ENCODE results near the gene CEBPA.
"Not testable (repeated sequence)": the region's sequence is repeated elsewhere in the genome, so short reads cannot be mapped to it uniquely, and the experiment has no call there.

CEBPA gene

GRCh38 chr19:33324628-33325027 lies 22.3 kb upstream of the CEBPA start:
- DNase-seq (no peak), ATAC-seq (no peak)

- ATAC-seq: no peak
- DNase-seq: no peak
These were observed 20.9 kb upstream of the CEBPA start for GRCh38 chr19:33323093-33323820.

- DNase-seq (no peak), ATAC-seq (no peak)
These were observed 18.3 kb upstream of the CEBPA start for GRCh38 chr19:33320636-33321035.

GRCh38 chr19:33317991-33318390 lies 15.7 kb upstream of the CEBPA start:
- not testable (repeated sequence) for DNase-seq, ATAC-seq

- ATAC-seq: no peak
- DNase-seq: no peak
These were observed 15.2 kb upstream of the CEBPA start for GRCh38 chr19:33317517-33317916.

GRCh38 chr19:33316541-33317264 lies 14.4 kb upstream of the CEBPA start:
- ATAC-seq (no peak), DNase-seq (no peak)

- DNase-seq, ATAC-seq: not testable (repeated sequence)
These were observed 10.5 kb upstream of the CEBPA start for GRCh38 chr19:33312808-33313207.

GRCh38 chr19:33312065-33312464 lies 9.7 kb upstream of the CEBPA start:
- DNase-seq (no peak), ATAC-seq (no peak)

- DNase-seq: peak; percentile 35
- no peak for ATAC-seq
These were observed 9.0 kb upstream of the CEBPA start for GRCh38 chr19:33311326-33311682.

- ATAC-seq (no peak), DNase-seq (no peak)
These were observed 8.4 kb upstream of the CEBPA start for GRCh38 chr19:33310606-33311325.

- DNase-seq: no peak
- ATAC-seq: no peak
These were observed 7.5 kb upstream of the CEBPA start for GRCh38 chr19:33309826-33310225.

GRCh38 chr19:33306853-33307792 lies 4.8 kb upstream of the CEBPA start:
- ATAC-seq (no peak), DNase-seq (no peak)

- no peak for ATAC-seq
- DNase-seq: no peak
These were observed 3.9 kb upstream of the CEBPA start for GRCh38 chr19:33306191-33306590.

GRCh38 chr19:33304760-33305647 lies 2.7 kb upstream of the CEBPA start:
- DNase-seq (no peak), ATAC-seq (no peak)

- ATAC-seq: no peak
- DNase-seq: no peak
These were observed 2.0 kb upstream of the CEBPA start for GRCh38 chr19:33304371-33304759.

- DNase-seq (no peak), ATAC-seq (no peak)
These were observed 1.5 kb upstream of the CEBPA start for GRCh38 chr19:33303791-33304345.

- peak; percentile 26 for ATAC-seq
- DNase-seq: peak; percentile 34
These were observed 848 bp upstream of the CEBPA start for GRCh38 chr19:33302974-33303790.

- ATAC-seq (no peak), DNase-seq (no peak)
These were observed 497 bp downstream of the CEBPA start for GRCh38 chr19:33301900-33302174.

- no peak for ATAC-seq
- peak; percentile 16 for DNase-seq
These were observed 1.0 kb downstream of the CEBPA start for GRCh38 chr19:33301144-33301899.

GRCh38 chr19:33300894-33301143 lies 1.5 kb downstream of the CEBPA start:
- no peak for ATAC-seq
- DNase-seq: no peak

Data from stimulated activated naive CD8-positive, alpha-beta T cell treated with anti-CD3 and anti-CD28 coated beads, Interleukin-15, Interleukin-2, amounts not matched to agents 100 U/mL and 50 U/mL, for 24 hours (primary cell).